Retinal pigment epithelial cell (primary cell): ENCODE measurements around the gene LRIG1.

Experiments used
- DNase-seq: peaks from one replicate; pipeline ENCODE4 v3.0.0-alpha.2; 2010; ENCODE audit warnings: low read depth
- H3K4me3 ChIP-seq: 2 replicates; pipeline ENCODE4 v1.5.1; 2011; ENCODE audit warnings: mild to moderate bottlenecking, low read length, control low read depth, moderate library complexity
- CTCF ChIP-seq: conservative IDR thresholded peaks from 2 replicates; pipeline ENCODE4 v1.5.1; 2011; ENCODE audit warnings: low read depth, low read length, control low read depth, inconsistent platforms

LRIG1 gene

GRCh38 chr3:66463730-66464511 is 36.9 kb downstream of the LRIG1 start:
- no peak overlapping the region for H3K4me3 ChIP-seq
- no peak for TF ChIP-seq CTCF
- DNase-seq = no peak

- H3K4me3 ChIP-seq = no peak overlapping the region
- no peak for TF ChIP-seq CTCF
- no peak for DNase-seq
These were observed 37.7 kb downstream of the LRIG1 start for GRCh38 chr3:66463054-66463631.

GRCh38 chr3:66457252-66457651 is 43.6 kb downstream of the LRIG1 start:
- H3K4me3 ChIP-seq = no peak overlapping the region
- no peak for TF ChIP-seq CTCF
- no peak for DNase-seq

GRCh38 chr3:66456711-66457173 is 44.1 kb downstream of the LRIG1 start:
- no peak for TF ChIP-seq CTCF
- DNase-seq = no peak
- no peak overlapping the region for H3K4me3 ChIP-seq

GRCh38 chr3:66454464-66454859 is 46.4 kb downstream of the LRIG1 start:
- TF ChIP-seq CTCF = no peak

GRCh38 chr3:66453651-66454463 is 47.0 kb downstream of the LRIG1 start:
- no peak for TF ChIP-seq CTCF
- no peak overlapping the region for H3K4me3 ChIP-seq
- DNase-seq = no peak

More at GRCh38 chr3:66454464-66454859, 46.4 kb downstream of the LRIG1 start:
- H3K4me3 ChIP-seq = no peak overlapping the region
- no peak for DNase-seq
